Measurements from ENCODE around the gene NABP1. TPM values are rescaled to one million over a fixed set of nuclear protein-coding genes. Genes with fewer than 3 reads are reported as not detected.

The NABP1 gene
- total and polyA plus RNA-seq, 2 experiments from 2014 or later = 1.2 to 5.2 TPM

- H3K4me1 ChIP-seq (ENCODE audit: low read depth) = no peaks in the 10 kb centered on the region
- DNase-seq (ENCODE audit: low read depth in 1 of 2, low spot score in 1 of 2) = no peak
- H3K27me3 ChIP-seq = no peaks in the 10 kb centered on the region
- H3K36me3 ChIP-seq = no peaks in the 10 kb centered on the region
- no peaks in the 10 kb centered on the region for H3K9me3 ChIP-seq (ENCODE audit: low read depth)
- no peak overlapping the region for H3K4me3 ChIP-seq
- TF ChIP-seq CTCF (IDR thresholded peaks at IDR 0.05; ENCODE audit: low read depth, low read length) = no peak
- H3K27ac ChIP-seq = no peak overlapping the region
These were observed 46.1 kb downstream of the NABP1 start for GRCh38 chr2:191724015-191724414.

GRCh38 chr2:191728750-191729624, 51.1 kb downstream of the NABP1 start:
- DNase-seq (ENCODE audit: low read depth in 1 of 2, low spot score in 1 of 2) = peak in 1 of 2 donors; percentile 29
- Histone ChIP-seq H3K27ac (no peak overlapping the region), H3K4me1 (ENCODE audit: low read depth) (no peaks in the 10 kb centered on the region), H3K9me3 (ENCODE audit: low read depth) (no peaks in the 10 kb centered on the region), H3K36me3 (no peaks in the 10 kb centered on the region), H3K4me3 (no peak overlapping the region), H3K27me3 (no peaks in the 10 kb centered on the region)
- no peak for TF ChIP-seq CTCF (IDR thresholded peaks at IDR 0.05; ENCODE audit: low read depth, low read length)

- no peak for DNase-seq (ENCODE audit: low read depth in 1 of 2, low spot score in 1 of 2)
- no peak overlapping the region for H3K4me3 ChIP-seq
- no peaks in the 10 kb centered on the region for H3K27me3 ChIP-seq
- H3K4me1 ChIP-seq (ENCODE audit: low read depth) = no peaks in the 10 kb centered on the region
- H3K27ac ChIP-seq = no peak overlapping the region
- TF ChIP-seq CTCF (IDR thresholded peaks at IDR 0.05; ENCODE audit: low read depth, low read length) = no peak
- H3K9me3 ChIP-seq (ENCODE audit: low read depth) = no peaks in the 10 kb centered on the region
- no peaks in the 10 kb centered on the region for H3K36me3 ChIP-seq
These were observed 52.3 kb downstream of the NABP1 start for GRCh38 chr2:191730263-191730662.

Other genes with a start within 250 kb of the NABP1 start
- gene CAVIN2, start 169.0 kb downstream of the NABP1 start, total RNA-seq = 0.74 and 1.1 TPM in 2 replicates
- gene CAVIN2, start 169.0 kb downstream of the NABP1 start, polyA plus RNA-seq = 0.87 and 1.0 TPM in 2 replicates

Measured in cardiac muscle cell (in vitro differentiated cells and primary cell).